Measurements from ENCODE around the gene CHKB. TPM values are rescaled to one million over a fixed set of nuclear protein-coding genes. Genes with fewer than 3 reads are reported as not detected.
A peak's percentile ranks its signal among the peaks of the same experiment; 100 is the strongest.
"Not testable (repeated sequence)": the region's sequence is repeated elsewhere in the genome, so short reads cannot be mapped to it uniquely, and the experiment has no call there.

The CHKB gene
- total RNA-seq, 4 donors from 2014 or later: 28.3 to 85.6 (median 34.9) TPM

DNA sequence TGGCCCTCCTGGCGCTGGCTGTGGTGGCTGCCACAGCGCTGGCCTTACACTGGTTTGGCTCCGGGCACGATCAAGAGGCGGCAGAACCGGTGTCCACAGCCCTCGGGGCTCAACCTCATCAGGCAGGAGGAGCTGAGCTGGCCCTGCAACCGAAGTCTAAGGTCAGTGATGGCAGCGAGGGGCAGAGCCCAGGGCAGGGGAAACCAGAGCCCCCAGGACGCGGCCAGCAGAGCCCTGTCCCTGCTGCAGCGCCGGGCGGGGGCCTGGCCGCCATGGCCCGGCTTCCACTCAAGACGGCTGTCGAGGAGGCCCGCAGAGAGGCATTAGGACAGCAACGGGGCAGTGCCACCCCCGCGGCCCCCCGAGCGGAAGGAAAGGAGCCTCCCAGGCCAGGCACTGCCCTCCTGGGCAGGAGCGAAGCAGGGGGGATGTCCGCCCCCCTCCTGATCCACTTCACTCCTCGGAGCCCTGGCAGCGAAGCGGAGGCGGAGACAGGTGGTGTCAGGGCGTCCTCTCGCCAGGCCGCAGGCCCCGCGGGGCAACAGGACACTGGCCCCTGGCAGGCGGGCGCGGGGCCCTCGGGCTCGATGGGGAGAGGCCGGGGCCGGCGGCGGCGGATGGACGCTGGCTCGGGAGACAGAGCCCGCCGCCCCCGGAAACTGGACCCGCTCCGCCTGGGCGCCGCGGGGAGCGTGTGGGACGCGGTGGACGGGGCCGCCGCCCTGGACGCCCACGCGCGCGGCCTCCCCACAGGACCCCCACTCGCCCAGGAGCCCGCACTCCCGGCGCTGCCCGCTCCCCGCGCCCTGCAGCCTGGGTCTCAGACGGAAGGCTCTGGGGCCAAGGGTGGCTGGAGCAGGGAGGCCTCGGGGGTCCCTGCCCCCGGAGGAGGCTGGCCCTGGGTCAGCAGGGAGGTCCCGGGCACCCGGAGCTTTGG, 36.1 kb downstream of the CHKB start:
- no peak for ATAC-seq (ENCODE audit: low FRiP score)
- no peak for DNase-seq (ENCODE audit: low spot score)
- TF ChIP-seq, protein P1, sequence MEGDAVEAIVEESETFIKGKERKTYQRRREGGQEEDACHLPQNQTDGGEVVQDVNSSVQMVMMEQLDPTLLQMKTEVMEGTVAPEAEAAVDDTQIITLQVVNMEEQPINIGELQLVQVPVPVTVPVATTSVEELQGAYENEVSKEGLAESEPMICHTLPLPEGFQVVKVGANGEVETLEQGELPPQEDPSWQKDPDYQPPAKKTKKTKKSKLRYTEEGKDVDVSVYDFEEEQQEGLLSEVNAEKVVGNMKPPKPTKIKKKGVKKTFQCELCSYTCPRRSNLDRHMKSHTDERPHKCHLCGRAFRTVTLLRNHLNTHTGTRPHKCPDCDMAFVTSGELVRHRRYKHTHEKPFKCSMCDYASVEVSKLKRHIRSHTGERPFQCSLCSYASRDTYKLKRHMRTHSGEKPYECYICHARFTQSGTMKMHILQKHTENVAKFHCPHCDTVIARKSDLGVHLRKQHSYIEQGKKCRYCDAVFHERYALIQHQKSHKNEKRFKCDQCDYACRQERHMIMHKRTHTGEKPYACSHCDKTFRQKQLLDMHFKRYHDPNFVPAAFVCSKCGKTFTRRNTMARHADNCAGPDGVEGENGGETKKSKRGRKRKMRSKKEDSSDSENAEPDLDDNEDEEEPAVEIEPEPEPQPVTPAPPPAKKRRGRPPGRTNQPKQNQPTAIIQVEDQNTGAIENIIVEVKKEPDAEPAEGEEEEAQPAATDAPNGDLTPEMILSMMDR (IDR thresholded peaks at IDR 0.05): no peak

DNA sequence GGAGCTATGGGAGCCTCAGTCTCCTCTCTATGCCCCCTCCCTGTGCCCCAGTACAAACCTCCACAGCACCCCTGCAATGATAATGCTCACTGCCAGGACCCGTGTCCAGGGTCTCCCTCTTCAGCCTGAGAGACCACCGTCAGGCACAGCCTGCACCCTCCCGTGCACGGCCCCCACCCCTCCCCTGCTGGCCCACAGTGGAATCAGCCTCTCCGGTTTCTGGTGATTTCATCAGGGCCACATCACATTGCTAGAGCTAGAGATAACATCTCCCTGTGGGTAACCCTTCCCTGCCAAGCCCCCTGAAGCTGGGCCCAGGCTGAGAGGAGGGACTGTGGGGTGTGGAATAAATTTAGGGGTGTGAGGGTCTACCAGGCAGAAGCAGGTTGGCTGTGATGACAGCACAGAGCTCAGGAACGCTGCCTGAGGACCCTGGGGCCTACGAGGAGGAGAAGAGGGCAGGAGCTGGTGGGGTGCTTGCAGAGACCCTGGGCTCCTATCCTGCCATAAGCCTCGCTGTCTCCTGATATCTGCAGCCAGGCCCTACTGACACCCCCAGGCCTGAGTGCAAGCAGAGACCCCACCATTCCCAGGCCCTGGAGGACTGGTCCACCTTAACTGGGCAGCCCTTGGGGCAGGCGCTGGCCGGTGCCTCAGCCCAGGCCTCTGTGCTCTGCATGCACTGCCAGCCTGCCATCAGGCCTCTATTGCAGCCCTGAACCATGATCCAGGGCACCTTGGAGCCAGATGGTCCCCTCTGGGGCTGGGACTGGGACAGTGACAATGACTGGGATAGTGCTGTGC, 36.9 kb downstream of the CHKB start, which contains the start of gene KLHDC7B:
TSS of gene KLHDC7B (plus strand) at position 378 of the 804 bp plus-strand sequence. CDS start at position 723, 345 bp downstream.
- ATAC-seq (ENCODE audit: low FRiP score): no peak
- no peak for DNase-seq (ENCODE audit: low spot score)
- TF ChIP-seq, protein P1 (IDR thresholded peaks at IDR 0.05): no peak

GRCh38 chr22:50544746-50545253, 37.8 kb downstream of the CHKB start:
- no peak for DNase-seq (ENCODE audit: low spot score)
- ATAC-seq (ENCODE audit: low FRiP score): no peak
- TF ChIP-seq, protein P1 (IDR thresholded peaks at IDR 0.05): no peak

DNA sequence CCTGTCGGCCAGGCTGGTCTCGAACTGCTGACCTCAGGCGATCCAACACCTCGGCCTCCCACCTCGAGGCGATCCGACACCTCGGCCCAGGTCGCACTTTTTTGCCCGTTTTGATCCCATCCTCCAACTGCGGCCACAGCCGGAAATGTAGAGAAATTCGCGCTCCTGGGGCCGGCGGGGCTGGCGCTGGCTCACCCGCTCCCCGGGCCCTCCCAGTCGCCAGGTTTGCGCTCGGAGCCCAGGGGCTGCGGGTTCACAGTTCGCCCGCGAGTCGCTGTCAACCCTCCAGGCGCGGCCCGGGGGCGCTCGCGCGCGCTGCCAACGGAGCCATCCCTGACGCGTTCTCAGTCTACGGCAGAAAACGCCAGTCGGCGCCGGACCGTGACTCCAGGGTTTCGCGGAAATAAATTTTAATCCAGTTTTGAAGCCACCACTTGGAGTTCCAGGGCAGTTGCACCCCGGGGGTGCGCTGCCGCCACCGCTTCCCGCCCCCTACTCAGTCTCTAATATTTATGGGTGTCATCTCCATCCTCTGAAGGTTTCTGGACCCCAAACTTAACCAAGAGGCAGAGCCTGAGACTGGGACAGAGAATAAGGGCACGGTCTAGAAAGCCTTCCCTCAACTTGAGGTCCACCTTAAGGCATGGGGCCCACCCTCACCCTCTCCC, 38.4 kb downstream of the CHKB start:
- TF ChIP-seq, protein P1 (IDR thresholded peaks at IDR 0.05): peak in 1 of 3 donors; percentile 7
- DNase-seq (ENCODE audit: low spot score) (no peak), ATAC-seq (ENCODE audit: low FRiP score) (peak; percentile 40)

- no peak for DNase-seq (ENCODE audit: low spot score)
- TF ChIP-seq, protein P1 (IDR thresholded peaks at IDR 0.05): no peak
- no peak for ATAC-seq (ENCODE audit: low FRiP score)
Measured at GRCh38 chr22:50542416-50542927, 40.2 kb downstream of the CHKB start.

GRCh38 chr22:50541667-50542026, 41.0 kb downstream of the CHKB start:
- peak; percentile 48 for ATAC-seq (ENCODE audit: low FRiP score)
- DNase-seq (ENCODE audit: low spot score): not testable (repeated sequence)
